Stimulated activated CD8-positive, alpha-beta memory T cell treated with anti-CD3 and anti-CD28 coated beads, Interleukin-12 subunit alpha, Interleukin-12 subunit beta, amount 100 ng/mL, for 24 hours (primary cell): ENCODE data around the gene TMA7B.
A peak's percentile ranks its signal among the peaks of the same experiment; 100 is the strongest.

Experiments
- DNase-seq: peaks from one replicate; pipeline ENCODE4 v3.0.0-alpha.2; 2020; ENCODE audit errors: extremely low read depth

Gene TMA7B

GRCh38 chr22:39952347-39952746 is 7.8 kb upstream of the TMA7B start:
- no peak for DNase-seq

GRCh38 chr22:39953101-39953500 is 7.1 kb upstream of the TMA7B start:
- DNase-seq, result no peak

GRCh38 chr22:39954584-39955055 is 5.6 kb upstream of the TMA7B start:
- DNase-seq, result no peak

GRCh38 chr22:39955675-39956074 is 4.5 kb upstream of the TMA7B start:
- no peak for DNase-seq

- no peak for DNase-seq
These were observed 3.1 kb upstream of the TMA7B start for GRCh38 chr22:39956932-39957664.

- DNase-seq, result no peak
These were observed 2.0 kb upstream of the TMA7B start for GRCh38 chr22:39958009-39958711.

GRCh38 chr22:39958949-39959639 is 1.1 kb upstream of the TMA7B start:
- no peak for DNase-seq

- DNase-seq, result peak; percentile 47
These were observed 872 bp downstream of the TMA7B start for GRCh38 chr22:39960791-39961746.

- DNase-seq, result no peak
These were observed 1.9 kb downstream of the TMA7B start for GRCh38 chr22:39962071-39962470.

- DNase-seq, result no peak
These were observed 5.6 kb downstream of the TMA7B start for GRCh38 chr22:39965748-39966147.

- no peak for DNase-seq
These were observed 6.3 kb downstream of the TMA7B start for GRCh38 chr22:39966470-39966869.

- no peak for DNase-seq
These were observed 7.1 kb downstream of the TMA7B start for GRCh38 chr22:39967103-39967829.

- no peak for DNase-seq
These were observed 8.1 kb downstream of the TMA7B start for GRCh38 chr22:39967996-39968972.

GRCh38 chr22:39970742-39971141 is 10.5 kb downstream of the TMA7B start:
- DNase-seq, result no peak

GRCh38 chr22:39972641-39973040 is 12.4 kb downstream of the TMA7B start:
- no peak for DNase-seq

GRCh38 chr22:39973656-39974055 is 13.5 kb downstream of the TMA7B start:
- DNase-seq, result no peak

GRCh38 chr22:39974065-39974464 is 13.9 kb downstream of the TMA7B start:
- no peak for DNase-seq

- no peak for DNase-seq
These were observed 18.9 kb downstream of the TMA7B start for GRCh38 chr22:39979048-39979447.

- no peak for DNase-seq
These were observed 19.3 kb downstream of the TMA7B start for GRCh38 chr22:39979458-39979857.

GRCh38 chr22:39980596-39980995 is 20.4 kb downstream of the TMA7B start:
- DNase-seq, result no peak
